Epithelial cell of prostate (primary cell): ENCODE results near the gene DPP6.

Experiments used
- DNase-seq: peaks from one replicate; pipeline ENCODE4 v3.0.0-alpha.2; 2011; ENCODE audit warnings: low read depth, low spot score
- H3K27ac ChIP-seq: fragments of 450-650 bp; 2 replicates; pipeline ENCODE4 v1.5.1; 2017; ENCODE audit warnings: mild to moderate bottlenecking

DPP6 gene

DNA sequence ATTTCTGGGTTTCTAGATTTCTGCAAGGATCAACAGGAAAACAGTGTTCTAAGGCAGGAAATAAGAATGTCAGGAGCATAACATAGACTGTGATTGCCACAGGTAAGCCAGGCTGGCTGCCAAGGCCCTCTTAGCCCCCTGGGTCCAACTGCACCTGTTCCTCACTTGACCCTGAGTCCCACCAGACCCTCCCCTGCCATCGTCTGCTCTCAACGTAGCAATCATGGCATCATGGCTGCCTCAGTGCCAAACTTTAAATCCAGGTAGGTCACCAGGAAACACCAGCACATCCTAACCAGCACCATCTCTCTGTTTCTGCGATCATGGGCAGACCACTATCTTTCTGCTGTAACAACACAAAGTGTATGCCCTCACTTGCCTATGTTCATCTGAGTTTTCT is 683.6 kb downstream of the DPP6 start:
- no peak overlapping the region for H3K27ac ChIP-seq
- no peak for DNase-seq

GRCh38 chr7:154736389-154736788 is 684.2 kb downstream of the DPP6 start:
- H3K27ac ChIP-seq, result no peak overlapping the region
- DNase-seq, result no peak

DNA sequence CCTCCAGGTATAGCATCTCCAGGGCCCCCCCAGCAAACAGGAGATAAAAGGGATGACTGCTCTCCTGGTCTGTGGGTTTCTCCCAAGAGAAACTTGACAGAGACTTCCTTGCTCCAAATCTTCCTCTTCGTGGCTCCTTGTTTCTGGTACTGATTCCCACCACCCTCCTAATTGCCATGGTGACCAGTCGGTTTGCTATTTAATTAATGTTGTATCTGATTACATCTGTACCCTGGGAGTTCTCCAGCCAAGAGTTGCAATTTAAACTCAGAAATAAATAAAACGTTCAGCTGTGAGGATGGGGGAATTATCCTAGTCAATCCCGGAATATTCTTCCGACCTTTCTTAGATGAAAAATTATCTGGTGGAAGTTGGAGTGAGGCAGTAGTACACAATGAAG is 686.0 kb downstream of the DPP6 start:
- no peak overlapping the region for H3K27ac ChIP-seq
- DNase-seq, result no peak

- no peak overlapping the region for H3K27ac ChIP-seq
- no peak for DNase-seq
Observed at GRCh38 chr7:154741131-154741530, 688.9 kb downstream of the DPP6 start.

- no peak overlapping the region for H3K27ac ChIP-seq
- no peak for DNase-seq
Observed at GRCh38 chr7:154743206-154743605, 691.0 kb downstream of the DPP6 start.

DNA sequence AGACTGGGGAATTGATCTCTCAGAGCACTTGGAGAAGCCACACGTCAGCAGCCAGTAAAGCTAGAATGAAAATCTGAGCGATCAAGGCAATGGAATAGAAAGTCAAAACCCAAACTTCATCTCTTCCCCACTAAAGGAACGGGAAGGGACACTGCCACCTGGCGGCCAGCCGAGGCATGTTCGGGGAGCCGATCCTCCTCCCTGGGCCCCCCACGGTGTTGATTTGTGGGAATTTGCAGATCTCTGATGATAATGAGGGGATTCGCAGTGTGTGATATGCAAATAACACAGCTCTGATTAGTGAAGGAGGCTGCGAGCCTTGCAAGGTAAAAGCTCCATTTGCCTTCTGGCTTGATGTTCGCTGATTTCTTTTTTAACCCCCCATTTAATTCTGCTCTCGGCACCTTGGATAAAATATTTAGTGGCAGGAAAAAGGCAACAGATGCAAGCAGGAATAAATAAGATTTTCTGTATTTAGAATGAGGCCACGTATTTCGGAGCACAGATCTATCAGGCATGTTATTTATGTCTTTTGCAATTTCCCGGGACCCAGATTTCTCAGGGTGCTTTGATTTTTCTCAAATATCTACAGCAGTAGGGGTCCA is 692.2 kb downstream of the DPP6 start:
- no peak overlapping the region for H3K27ac ChIP-seq
- no peak for DNase-seq

DNA sequence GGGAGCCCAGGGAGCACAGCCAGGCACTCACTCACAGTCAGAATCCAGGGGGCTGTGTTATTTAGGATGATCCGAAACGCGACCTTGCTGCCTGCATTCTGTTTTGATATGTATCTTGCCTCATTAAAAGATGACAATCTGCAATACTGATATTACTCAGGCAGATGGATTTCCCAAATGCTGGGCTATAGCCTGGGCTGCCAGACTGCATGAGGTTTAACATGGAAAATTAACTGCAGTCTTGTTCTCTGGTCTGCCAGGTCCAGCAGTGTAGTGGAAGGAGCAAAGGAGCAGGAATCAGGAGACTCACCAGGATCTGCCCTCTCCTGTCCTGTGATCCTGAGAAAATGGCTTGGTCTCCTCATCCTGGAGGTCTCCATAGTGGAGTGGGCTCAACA is 692.7 kb downstream of the DPP6 start:
- no peak for DNase-seq
- H3K27ac ChIP-seq, result no peak overlapping the region

GRCh38 chr7:154746571-154747360 is 694.6 kb downstream of the DPP6 start:
- no peak overlapping the region for H3K27ac ChIP-seq
- DNase-seq, result no peak

DNA sequence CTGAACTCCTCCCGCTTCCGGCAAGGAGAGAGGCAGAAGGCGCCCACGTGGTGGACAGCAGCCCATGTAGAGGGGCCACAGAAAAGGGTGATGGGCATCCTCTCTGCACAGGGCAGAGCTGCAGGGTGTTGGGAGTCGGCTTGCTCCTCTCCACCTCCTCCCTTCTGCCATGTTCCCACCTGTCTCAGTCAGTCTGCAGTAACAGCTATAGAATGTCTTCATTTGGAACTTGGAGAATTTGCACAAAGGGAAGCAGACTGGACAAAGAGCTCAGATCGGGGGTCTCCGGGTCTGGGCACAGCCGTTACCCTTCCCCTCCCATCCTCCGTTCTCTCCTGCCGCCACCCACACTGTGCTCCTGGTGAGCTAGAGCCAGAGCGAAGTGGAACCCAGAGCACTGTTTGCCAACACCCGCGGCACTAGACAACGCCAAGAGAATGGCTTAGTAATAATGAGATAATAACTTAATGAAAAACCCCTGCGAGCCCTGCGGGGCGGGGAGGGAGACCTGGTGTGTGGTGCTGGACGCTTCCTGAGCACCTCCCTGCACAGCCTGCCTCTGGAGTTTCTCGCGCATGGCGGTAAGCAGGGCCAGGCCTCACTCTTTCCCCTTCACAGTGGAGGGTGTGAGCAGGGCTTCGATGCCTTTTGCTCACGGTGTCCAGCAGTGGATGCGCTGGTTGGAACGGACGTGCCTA is 696.0 kb downstream of the DPP6 start:
- no peak overlapping the region for H3K27ac ChIP-seq

DNA sequence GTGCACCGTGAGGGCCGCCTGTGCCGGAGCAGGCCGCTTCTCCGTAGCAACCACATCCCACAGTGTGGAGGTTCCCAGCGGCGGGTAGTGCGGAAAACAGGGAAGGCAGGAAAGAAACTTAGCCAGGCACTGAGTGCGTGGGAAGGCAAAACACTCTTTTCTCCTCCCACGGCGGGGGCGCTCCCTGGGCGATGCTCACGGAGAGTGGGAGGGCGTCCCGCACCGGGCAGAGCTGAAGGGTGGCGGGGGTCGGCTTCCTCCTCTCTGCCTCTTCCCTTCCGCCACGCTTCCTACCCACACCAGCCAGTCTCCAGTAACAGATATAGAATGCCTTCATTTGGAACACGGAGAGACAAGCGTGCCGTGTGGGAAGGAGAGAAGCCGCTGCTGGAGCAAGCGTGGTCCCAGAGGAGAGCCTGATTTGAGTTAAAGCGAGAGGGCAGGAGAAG is 698.2 kb downstream of the DPP6 start:
- H3K27ac ChIP-seq, result no peak overlapping the region
- no peak for DNase-seq

More for the DNA sequence above, 696.0 kb downstream of the DPP6 start:
- DNase-seq, result no peak

DNA sequence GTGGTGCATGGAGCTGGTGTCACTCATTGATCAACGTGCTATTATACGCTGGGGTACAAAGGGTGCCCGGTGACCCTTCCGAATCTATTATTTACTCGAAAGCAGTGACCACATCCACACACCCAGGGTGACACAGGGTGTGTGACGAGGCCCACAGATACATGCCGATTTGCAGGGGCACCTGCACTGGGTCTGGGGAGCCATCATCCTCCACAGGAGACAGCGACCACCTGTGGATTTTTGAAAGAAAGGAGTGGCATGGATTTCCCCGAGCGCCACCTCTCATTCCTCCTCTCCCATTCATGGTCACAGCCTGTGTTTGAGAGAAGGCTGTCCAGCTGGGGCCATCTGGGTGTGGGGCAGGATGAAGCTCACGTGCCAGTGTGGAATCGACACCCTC is 701.0 kb downstream of the DPP6 start:
- DNase-seq, result no peak
- no peak overlapping the region for H3K27ac ChIP-seq

DNA sequence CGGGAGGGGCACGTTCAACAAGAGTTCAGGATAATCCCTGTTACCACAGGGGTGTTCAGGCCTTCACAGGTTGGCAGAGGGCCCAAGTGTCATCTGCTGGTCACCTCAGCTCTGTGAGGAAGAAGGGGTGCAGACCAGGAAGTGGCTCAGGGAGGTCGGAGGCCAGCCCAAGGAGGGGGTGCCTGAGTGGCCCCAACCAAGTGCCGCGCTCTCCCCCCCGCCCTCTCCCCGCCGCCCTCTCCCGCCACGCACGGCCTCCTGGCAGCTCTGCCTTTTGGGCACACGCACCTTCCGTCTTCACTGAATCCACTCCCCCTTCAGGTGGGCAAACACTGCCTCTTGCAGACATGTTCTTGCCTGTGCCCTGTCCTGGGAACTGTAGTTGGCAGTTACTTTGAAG is 705.6 kb downstream of the DPP6 start:
- DNase-seq, result no peak
- no peak overlapping the region for H3K27ac ChIP-seq

DNA sequence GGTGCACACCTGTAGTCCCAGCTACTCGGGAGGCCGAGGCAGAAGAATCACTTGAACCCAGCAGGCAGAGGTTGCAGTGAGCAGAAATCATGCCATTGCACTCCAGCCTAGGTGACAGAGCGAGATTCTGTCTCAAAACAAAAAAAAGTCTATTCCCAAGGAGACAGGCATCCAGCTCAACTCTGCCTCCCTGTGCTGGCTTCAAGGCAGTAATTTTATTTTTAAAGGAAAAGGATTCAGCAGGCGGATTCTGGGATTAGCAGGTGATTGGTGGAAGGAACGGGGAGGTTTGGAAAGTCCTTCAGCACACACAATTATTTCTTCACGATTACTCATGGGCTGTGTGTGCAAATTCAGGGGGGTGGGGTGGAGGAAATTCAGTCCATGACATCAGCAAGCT is 707.8 kb downstream of the DPP6 start:
- no peak overlapping the region for H3K27ac ChIP-seq
- no peak for DNase-seq

DNA sequence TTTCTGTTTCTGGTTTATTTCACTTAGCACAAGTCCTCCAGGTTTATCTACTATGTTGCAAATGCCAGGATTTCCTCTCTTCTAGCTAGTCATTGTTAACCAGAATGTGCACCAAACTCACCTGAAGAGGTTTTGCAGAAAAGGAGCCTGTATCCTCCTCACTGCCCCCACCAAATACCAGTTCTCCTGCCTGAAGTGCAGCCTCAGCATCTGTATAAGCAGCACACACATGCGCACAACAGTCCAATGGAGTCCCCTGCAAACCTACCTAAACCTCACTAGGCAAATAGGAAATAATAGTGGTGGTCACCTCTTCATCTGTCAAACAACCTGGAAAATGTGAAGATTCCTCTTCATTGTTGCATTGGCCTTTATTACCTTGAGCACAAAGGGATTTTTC is 712.9 kb downstream of the DPP6 start:
- no peak overlapping the region for H3K27ac ChIP-seq
- DNase-seq, result no peak

- no peak overlapping the region for H3K27ac ChIP-seq
- no peak for DNase-seq
Observed at GRCh38 chr7:154767142-154767541, 714.9 kb downstream of the DPP6 start.

DNA sequence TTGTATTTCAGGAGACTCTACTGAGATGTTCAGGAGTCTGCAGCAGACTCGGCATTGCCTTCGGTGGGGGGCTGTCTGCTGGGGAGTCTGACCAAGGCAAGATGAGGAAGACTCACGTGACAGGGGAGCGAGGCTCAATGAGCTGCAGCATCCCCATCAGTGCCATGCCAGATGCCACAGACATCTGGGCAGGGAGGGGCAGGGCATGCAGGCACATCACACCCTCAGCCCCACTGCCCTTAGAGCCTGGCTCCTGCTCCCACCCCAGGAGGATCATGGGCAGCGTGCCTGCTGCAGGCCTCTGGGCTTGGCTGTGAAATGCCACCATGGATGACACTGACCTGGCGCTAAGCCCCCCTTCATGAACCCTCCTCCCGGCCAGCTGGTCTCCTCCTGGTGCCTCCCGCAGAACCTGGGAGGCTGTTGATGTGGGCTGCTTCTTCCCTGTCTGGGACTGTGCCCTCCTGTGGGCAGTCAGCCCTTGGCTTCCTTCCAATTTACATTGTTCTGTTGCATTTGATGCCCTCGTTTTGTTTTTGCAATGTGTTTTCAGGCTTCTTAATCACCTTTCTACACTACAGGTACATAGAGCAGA is 715.7 kb downstream of the DPP6 start:
- no peak for DNase-seq
- H3K27ac ChIP-seq, result no peak overlapping the region

GRCh38 chr7:154769001-154769400 is 716.8 kb downstream of the DPP6 start:
- no peak overlapping the region for H3K27ac ChIP-seq
- DNase-seq, result no peak

GRCh38 chr7:154769527-154769926 is 717.3 kb downstream of the DPP6 start:
- DNase-seq, result peak; percentile 3
- no peak overlapping the region for H3K27ac ChIP-seq

GRCh38 chr7:154770361-154770760 is 718.2 kb downstream of the DPP6 start:
- H3K27ac ChIP-seq, result no peak overlapping the region
- no peak for DNase-seq

DNA sequence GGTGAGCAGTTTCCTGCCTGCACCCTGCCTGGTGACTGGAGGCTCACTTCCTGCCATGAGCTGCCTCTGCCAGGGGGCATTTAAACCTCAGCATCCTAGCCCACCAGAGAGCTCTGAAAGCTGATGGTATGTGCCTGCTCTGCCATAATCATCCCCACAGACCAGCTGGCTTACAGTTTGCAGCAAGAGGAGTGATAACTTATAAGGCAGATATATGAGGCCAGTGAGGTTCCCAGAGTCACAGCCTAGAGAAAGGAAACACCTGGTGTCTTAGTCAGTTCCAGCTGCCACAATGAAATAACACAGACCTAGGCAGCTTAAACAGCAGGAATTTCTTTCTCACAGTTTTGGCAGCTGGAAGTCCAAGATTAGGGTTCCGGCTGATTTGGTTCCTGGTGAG is 718.8 kb downstream of the DPP6 start:
- DNase-seq, result no peak
- H3K27ac ChIP-seq, result no peak overlapping the region
